ENCODE measurements around the gene WDR37. TPM values are rescaled to one million over a fixed set of nuclear protein-coding genes. Genes with fewer than 3 reads are reported as not detected.

The WDR37 gene
- polyA plus RNA-seq, 1 experiment, result 16.0 TPM

- Histone ChIP-seq H3K4me3 (ENCODE audit: low read depth, low read length) (no peak overlapping the region), H3K27me3 (ENCODE audit: control insufficient read depth, insufficient read depth, low read length) (peaks cover 5% of the 10 kb centered on the region), H3K9me3 (ENCODE audit: control insufficient read depth, insufficient read depth, low read length) (peaks cover 13% of the 10 kb centered on the region), H3K27ac (ENCODE audit: low read depth, low read length) (no peak overlapping the region)
- POLR2A ChIA-PET, result no interaction called here
- no peak for TF ChIP-seq CTCF (IDR thresholded peaks at IDR 0.05; ENCODE audit: low read depth, low read length)
- CTCF ChIA-PET, result no interaction called here
- no peak for DNase-seq (ENCODE audit: low read depth, low spot score)
These were observed 92.8 kb downstream of the WDR37 start for GRCh38 chr10:1148855-1149605.

GRCh38 chr10:1149793-1150637 is 93.8 kb downstream of the WDR37 start:
- Histone ChIP-seq H3K27ac (ENCODE audit: low read depth, low read length) (no peak overlapping the region), H3K9me3 (ENCODE audit: control insufficient read depth, insufficient read depth, low read length) (peaks cover 13% of the 10 kb centered on the region), H3K27me3 (ENCODE audit: control insufficient read depth, insufficient read depth, low read length) (peaks cover 10% of the 10 kb centered on the region), H3K4me3 (ENCODE audit: low read depth, low read length) (no peak overlapping the region)
- no peak for DNase-seq (ENCODE audit: low read depth, low spot score)
- ChIA-PET CTCF (no interaction called here), POLR2A (no interaction called here)
- TF ChIP-seq CTCF (IDR thresholded peaks at IDR 0.05; ENCODE audit: low read depth, low read length), result no peak

- H3K27ac ChIP-seq (ENCODE audit: low read depth, low read length), result no peak overlapping the region
- no peak for DNase-seq (ENCODE audit: low read depth, low spot score)
- TF ChIP-seq CTCF (IDR thresholded peaks at IDR 0.05; ENCODE audit: low read depth, low read length), result no peak
- ChIA-PET POLR2A (no interaction called here), CTCF (no interaction called here)
- no peak overlapping the region for H3K4me3 ChIP-seq (ENCODE audit: low read depth, low read length)
- H3K27me3 ChIP-seq (ENCODE audit: control insufficient read depth, insufficient read depth, low read length), result peaks cover 10% of the 10 kb centered on the region
- H3K9me3 ChIP-seq (ENCODE audit: control insufficient read depth, insufficient read depth, low read length), result peaks cover 13% of the 10 kb centered on the region
These were observed 94.4 kb downstream of the WDR37 start for GRCh38 chr10:1150638-1150955.

- H3K4me3 ChIP-seq (ENCODE audit: low read depth, low read length), result no peak overlapping the region
- H3K27me3 ChIP-seq (ENCODE audit: control insufficient read depth, insufficient read depth, low read length), result peaks cover 10% of the 10 kb centered on the region
- no peak for TF ChIP-seq CTCF (IDR thresholded peaks at IDR 0.05; ENCODE audit: low read depth, low read length)
- CTCF ChIA-PET, result no interaction called here
- peaks cover 11% of the 10 kb centered on the region for H3K9me3 ChIP-seq (ENCODE audit: control insufficient read depth, insufficient read depth, low read length)
- POLR2A ChIA-PET, result no interaction called here
- no peak for DNase-seq (ENCODE audit: low read depth, low spot score)
- H3K27ac ChIP-seq (ENCODE audit: low read depth, low read length), result no peak overlapping the region
These were observed 95.2 kb downstream of the WDR37 start for GRCh38 chr10:1151076-1152033.
